Keratinocyte (primary cell): ENCODE data around the gene MTX3. TPM values are rescaled to one million over a fixed set of nuclear protein-coding genes. Genes with fewer than 3 reads are reported as not detected.

Experiments
- DNase-seq: peaks from one replicate; pipeline ENCODE4 v3.0.0-alpha.2; 2011; ENCODE audit warnings: low read depth, missing footprints, low spot score
- FAIRE-seq: peaks from 2 replicates; lab custom pipeline; 2011; peaks lifted over from hg19 to GRCh38; lab: Jason Lieb, UNC
- H2AFZ ChIP-seq: 2 replicates; pipeline ENCODE4 v1.6.0; 2012; ENCODE audit warnings: low read length, control low read depth, inconsistent platforms; ENCODE audit not compliant: control insufficient read depth
- H3K27ac ChIP-seq: 2 replicates; pipeline ENCODE4 v1.5.1; 2011; ENCODE audit warnings: low read length; ENCODE audit not compliant: control insufficient read depth, insufficient read depth
- H3K27me3 ChIP-seq: 3 replicates; pipeline ENCODE4 v1.6.0; 2011; ENCODE audit warnings: low read length; ENCODE audit not compliant: control insufficient read depth, insufficient read depth; ENCODE audit errors: extremely low read depth
- H3K36me3 ChIP-seq, 2 experiments: 2 replicates in 1 of 2; 3 replicates in 1 of 2; pipeline ENCODE4 v1.5.1; 2011; ENCODE audit warnings: low read length in 2 of 2, mild to moderate bottlenecking in 1 of 2; ENCODE audit not compliant: control insufficient read depth in 2 of 2, insufficient read depth in 2 of 2; ENCODE audit errors: extremely low read depth in 1 of 2
- H3K4me1 ChIP-seq: 3 replicates; pipeline ENCODE4 v1.5.1; 2011; ENCODE audit warnings: low read length; ENCODE audit not compliant: control insufficient read depth, insufficient read depth; ENCODE audit errors: extremely low read depth
- H3K4me2 ChIP-seq: 3 replicates; pipeline ENCODE4 v1.6.0; 2011; ENCODE audit warnings: low read depth, low read length; ENCODE audit not compliant: control insufficient read depth, insufficient read depth; ENCODE audit errors: extremely low read depth
- H3K4me3 ChIP-seq, 3 experiments: fragments of 200-600 bp in 1 of 3; sonication (generic) in 1 of 3; 2 replicates in 2 of 3; 3 replicates in 1 of 3; pipeline ENCODE4 v1.5.1; 2011 to 2016; ENCODE audit warnings: low read length in 3 of 3, mild to moderate bottlenecking in 3 of 3, control low read depth in 2 of 3, inconsistent platforms in 1 of 3, low read depth in 1 of 3, mixed read lengths in 1 of 3, mixed run types in 1 of 3, moderate library complexity in 1 of 3; ENCODE audit not compliant: control insufficient read depth in 2 of 3, insufficient read depth in 2 of 3; ENCODE audit errors: extremely low read depth in 1 of 3
- H3K79me2 ChIP-seq: 2 replicates; pipeline ENCODE4 v1.6.0; 2012; ENCODE audit warnings: low read length; ENCODE audit not compliant: control insufficient read depth, insufficient read depth
- H3K9ac ChIP-seq: 3 replicates; pipeline ENCODE4 v1.6.0; 2011; ENCODE audit warnings: low read length; ENCODE audit not compliant: control insufficient read depth, insufficient read depth; ENCODE audit errors: extremely low read depth
- H3K9me1 ChIP-seq: 3 replicates; pipeline ENCODE4 v1.6.0; 2011; ENCODE audit warnings: low read length; ENCODE audit not compliant: control insufficient read depth, insufficient read depth; ENCODE audit errors: extremely low read depth
- H3K9me3 ChIP-seq: 2 replicates; pipeline ENCODE4 v1.5.1; 2012; ENCODE audit warnings: low read depth, low read length; ENCODE audit not compliant: control insufficient read depth
- H4K20me1 ChIP-seq: 3 replicates; pipeline ENCODE4 v1.6.0; 2011; ENCODE audit warnings: low read length; ENCODE audit not compliant: control insufficient read depth, insufficient read depth; ENCODE audit errors: extremely low read depth
- EZH2 ChIP-seq: IDR thresholded peaks from one replicate; pipeline ENCODE4 v1.6.1; 2012; ENCODE audit warnings: inconsistent platforms, mild to moderate bottlenecking, low read length, moderate library complexity
- dilution Hi-C: fragments of 300-500 bp; cut with MboI; formaldehyde crosslinking; loops from one replicate; pipeline ENCODE4 v1.7.0; 2020; ENCODE audit warnings: low sequenced_read_pairs; ENCODE audit not compliant: extremely low pct_ligation_motif_present
- polyA plus RNA-seq, 5 experiments: library from polyadenylated mRNA; depleted of rRNA in 3 of 5; stranded (reverse) in 3 of 5; stranded (forward) in 1 of 5; unstranded in 1 of 5; fragments of >200 nt; gene quantifications; 1 replicate in 1 of 5; 2 replicates in 3 of 5; 3 replicates in 1 of 5; pipeline versions ENCODE4 v1.2.1 to v1.2.3, GENCODE V29; 2011 to 2012; ENCODE audit warnings: missing spikeins in 2 of 5, low read depth in 1 of 5, low replicate concordance in 1 of 5
- TF ChIP-seq, protein P1 (sequence below), 3 experiments: IDR thresholded peaks in 1 of 3; conservative IDR thresholded peaks in 1 of 3; optimal IDR thresholded peaks in 1 of 3; 2 replicates in 2 of 3; 3 replicates in 1 of 3; pipeline versions ENCODE3 to v1.5.1; 2011; ENCODE audit warnings: low read length in 3 of 3, mild to moderate bottlenecking in 3 of 3, moderate library complexity in 2 of 3, control low read depth in 1 of 3, inconsistent platforms in 1 of 3; ENCODE audit not compliant: insufficient read depth in 2 of 3; ENCODE audit errors: extremely low read depth in 1 of 3

Gene MTX3
- polyA plus RNA-seq, 1 donor (not counting 4 experiments of a cell fraction or from before 2014, with no cell fraction given), result 14.3 TPM

DNA sequence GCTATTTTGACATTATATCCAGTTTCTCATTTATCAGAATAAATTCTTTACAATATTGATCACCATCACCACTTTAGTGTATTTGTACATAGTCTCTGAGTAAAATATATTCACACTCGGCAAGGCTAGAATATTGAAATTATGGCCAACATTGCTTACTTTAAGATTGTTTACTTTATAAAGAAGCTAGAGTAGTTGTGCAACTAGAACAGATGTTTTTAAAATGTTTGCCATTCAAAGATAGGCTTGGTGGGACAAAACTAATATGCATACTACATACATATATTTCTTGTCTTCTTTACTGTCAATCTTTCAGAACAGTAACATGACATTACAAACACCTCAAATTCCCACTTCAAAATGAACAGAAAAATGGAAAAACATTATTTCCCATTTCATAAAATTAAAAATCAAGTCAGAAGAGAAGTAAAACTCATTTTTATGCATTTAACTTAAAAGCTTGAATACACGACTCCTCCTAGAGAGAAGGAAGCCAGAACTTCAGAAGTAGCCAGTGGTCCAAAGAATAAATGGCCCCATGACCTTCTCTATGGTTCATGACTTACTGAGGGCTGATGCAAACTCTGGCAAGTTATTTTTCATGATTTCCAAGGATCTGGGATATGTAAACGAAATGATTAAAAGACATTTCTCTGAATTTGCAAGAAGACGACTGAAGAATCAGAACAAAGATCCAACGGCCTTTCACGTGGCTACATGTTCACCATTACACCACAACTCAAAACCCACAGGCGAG, 14.1 kb downstream of the MTX3 start:
- peaks cover 4 to 7% of the 10 kb centered on the region in 2 experiments for H3K36me3 ChIP-seq
- dilution Hi-C loops, result no loop called here
- TF ChIP-seq EZH2, result no peak
- TF ChIP-seq, protein P1, sequence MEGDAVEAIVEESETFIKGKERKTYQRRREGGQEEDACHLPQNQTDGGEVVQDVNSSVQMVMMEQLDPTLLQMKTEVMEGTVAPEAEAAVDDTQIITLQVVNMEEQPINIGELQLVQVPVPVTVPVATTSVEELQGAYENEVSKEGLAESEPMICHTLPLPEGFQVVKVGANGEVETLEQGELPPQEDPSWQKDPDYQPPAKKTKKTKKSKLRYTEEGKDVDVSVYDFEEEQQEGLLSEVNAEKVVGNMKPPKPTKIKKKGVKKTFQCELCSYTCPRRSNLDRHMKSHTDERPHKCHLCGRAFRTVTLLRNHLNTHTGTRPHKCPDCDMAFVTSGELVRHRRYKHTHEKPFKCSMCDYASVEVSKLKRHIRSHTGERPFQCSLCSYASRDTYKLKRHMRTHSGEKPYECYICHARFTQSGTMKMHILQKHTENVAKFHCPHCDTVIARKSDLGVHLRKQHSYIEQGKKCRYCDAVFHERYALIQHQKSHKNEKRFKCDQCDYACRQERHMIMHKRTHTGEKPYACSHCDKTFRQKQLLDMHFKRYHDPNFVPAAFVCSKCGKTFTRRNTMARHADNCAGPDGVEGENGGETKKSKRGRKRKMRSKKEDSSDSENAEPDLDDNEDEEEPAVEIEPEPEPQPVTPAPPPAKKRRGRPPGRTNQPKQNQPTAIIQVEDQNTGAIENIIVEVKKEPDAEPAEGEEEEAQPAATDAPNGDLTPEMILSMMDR (optimal IDR thresholded peaks at IDR 0.05 in 1 of 3, IDR thresholded peaks at IDR 0.05 in 1 of 3, conservative IDR thresholded peaks at IDR 0.05 in 1 of 3; ENCODE audit: extremely low read depth in 1 of 3, insufficient read depth in 2 of 3, low read length in 3 of 3), result no peak

DNA sequence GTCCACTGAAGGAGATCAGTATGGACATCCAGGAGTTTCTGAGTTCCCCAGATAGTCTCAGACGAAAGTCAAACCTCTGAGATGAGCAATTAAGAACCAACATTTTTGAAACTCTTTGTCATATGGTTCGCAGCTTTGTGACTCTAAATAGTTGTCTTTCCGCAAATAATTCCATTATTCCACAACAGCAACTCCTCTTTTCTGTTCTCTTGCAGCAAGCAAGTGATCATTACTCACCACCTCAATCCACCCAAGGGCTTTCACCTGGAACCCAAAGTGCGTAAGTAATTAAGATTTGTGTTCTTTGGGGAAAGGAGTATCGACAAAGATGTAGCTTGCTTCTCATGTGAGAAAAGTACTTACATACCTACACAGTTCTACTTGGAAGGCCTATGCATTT, 15.6 kb downstream of the MTX3 start:
- Histone ChIP-seq H3K27ac (peak overlapping the region; percentile 69), H3K79me2 (no peaks in the 10 kb centered on the region), H3K27me3 (no peaks in the 10 kb centered on the region), H3K9me1 (no peaks in the 10 kb centered on the region), H3K36me3 (peaks cover 4 to 7% of the 10 kb centered on the region in 2 experiments), H3K9me3 (no peaks in the 10 kb centered on the region), H3K4me2 (peak overlapping the region; percentile 63), H3K4me3 (no peak overlapping the region), H2AFZ (peak overlapping the region; percentile 30), H3K4me1 (peaks cover 27% of the 10 kb centered on the region), H3K9ac (no peak overlapping the region), H4K20me1 (no peaks in the 10 kb centered on the region)
- no peak for TF ChIP-seq EZH2
- TF ChIP-seq, protein P1 (optimal IDR thresholded peaks at IDR 0.05 in 1 of 3, IDR thresholded peaks at IDR 0.05 in 1 of 3, conservative IDR thresholded peaks at IDR 0.05 in 1 of 3; ENCODE audit: extremely low read depth in 1 of 3, insufficient read depth in 2 of 3, low read length in 3 of 3), result no peak
- dilution Hi-C loops, result no loop called here
- no peak for FAIRE-seq
- DNase-seq, result no peak

More for the DNA sequence above, 14.1 kb downstream of the MTX3 start:
- H3K4me2 ChIP-seq, result no peak overlapping the region
- no peaks in the 10 kb centered on the region for H3K9me3 ChIP-seq
- H3K4me1 ChIP-seq, result peaks cover 18% of the 10 kb centered on the region
- no peak overlapping the region for H3K4me3 ChIP-seq
- H3K27me3 ChIP-seq, result no peaks in the 10 kb centered on the region
- no peaks in the 10 kb centered on the region for H3K9me1 ChIP-seq
- H2AFZ ChIP-seq, result no peak overlapping the region
- no peaks in the 10 kb centered on the region for H4K20me1 ChIP-seq
- H3K27ac ChIP-seq, result no peak overlapping the region
- H3K9ac ChIP-seq, result no peak overlapping the region
- FAIRE-seq (peak; percentile 17), DNase-seq (no peak)
- H3K79me2 ChIP-seq, result no peaks in the 10 kb centered on the region
